Measurements from ENCODE around the gene YIPF3. TPM values are rescaled to one million over a fixed set of nuclear protein-coding genes. Genes with fewer than 3 reads are reported as not detected.
A peak's percentile ranks its signal among the peaks of the same experiment; 100 is the strongest.
"Not testable (repeated sequence)": the region's sequence is repeated elsewhere in the genome, so short reads cannot be mapped to it uniquely, and the experiment has no call there.

YIPF3 gene
- total RNA-seq: 62.3 and 83.2 TPM in 2 replicates

- no peak for TF ChIP-seq CTCF (IDR thresholded peaks at IDR 0.05; ENCODE audit: insufficient read depth, low read length, severe bottlenecking)
- no peak for FAIRE-seq
- no peaks in the 10 kb centered on the region for H3K27me3 ChIP-seq (ENCODE audit: control insufficient read depth, insufficient read depth, low read length)
- H3K36me3 ChIP-seq (ENCODE audit: control insufficient read depth, insufficient read depth, low read length): peaks cover 40% of the 10 kb centered on the region
- peak within 1 kb of the TSS; percentile 88 for H3K4me3 ChIP-seq (ENCODE audit: low read depth, low read length)
- DNase-seq (ENCODE audit: low read depth): peak; percentile 88
Observed at GRCh38 chr6:43516697-43517504, at the start of gene YIPF3, which contains the start of gene POLR1C. Gene YIPF3, minus strand, starts transcription at chr6:43516926. Its CDS starts 119 bp downstream, at chr6:43516807. Gene POLR1C, plus strand, starts transcription at chr6:43517089. Its CDS starts 21 bp downstream, at chr6:43517110.

- no peak overlapping the region for H3K4me3 ChIP-seq (ENCODE audit: low read depth, low read length)
- no peak for DNase-seq (ENCODE audit: low read depth)
- FAIRE-seq: no peak
- H3K27me3 ChIP-seq (ENCODE audit: control insufficient read depth, insufficient read depth, low read length): no peaks in the 10 kb centered on the region
- peaks cover 23% of the 10 kb centered on the region for H3K36me3 ChIP-seq (ENCODE audit: control insufficient read depth, insufficient read depth, low read length)
- TF ChIP-seq CTCF (IDR thresholded peaks at IDR 0.05; ENCODE audit: insufficient read depth, low read length, severe bottlenecking): no peak
Observed at GRCh38 chr6:43559328-43559727, 42.6 kb upstream of the YIPF3 start.

GRCh38 chr6:43557620-43558019 lies 40.9 kb upstream of the YIPF3 start:
- FAIRE-seq; H3K27me3 ChIP-seq (ENCODE audit: control insufficient read depth, insufficient read depth, low read length); DNase-seq (ENCODE audit: low read depth); H3K4me3 ChIP-seq (ENCODE audit: low read depth, low read length): not testable (repeated sequence)
- peaks cover 20% of the 10 kb centered on the region for H3K36me3 ChIP-seq (ENCODE audit: control insufficient read depth, insufficient read depth, low read length)

GRCh38 chr6:43547222-43547621 lies 30.5 kb upstream of the YIPF3 start:
- Histone ChIP-seq H3K4me3 (ENCODE audit: low read depth, low read length) (no peak overlapping the region), H3K36me3 (ENCODE audit: control insufficient read depth, insufficient read depth, low read length) (peaks cover 24% of the 10 kb centered on the region), H3K27me3 (ENCODE audit: control insufficient read depth, insufficient read depth, low read length) (no peaks in the 10 kb centered on the region)
- FAIRE-seq (no peak), DNase-seq (ENCODE audit: low read depth) (no peak)
- TF ChIP-seq CTCF (IDR thresholded peaks at IDR 0.05; ENCODE audit: insufficient read depth, low read length, severe bottlenecking): no peak

GRCh38 chr6:43544461-43544860 lies 27.7 kb upstream of the YIPF3 start:
- Histone ChIP-seq H3K27me3 (ENCODE audit: control insufficient read depth, insufficient read depth, low read length) (no peaks in the 10 kb centered on the region), H3K36me3 (ENCODE audit: control insufficient read depth, insufficient read depth, low read length) (peaks cover 15% of the 10 kb centered on the region), H3K4me3 (ENCODE audit: low read depth, low read length) (no peak overlapping the region)
- no peak for DNase-seq (ENCODE audit: low read depth)
- TF ChIP-seq CTCF (IDR thresholded peaks at IDR 0.05; ENCODE audit: insufficient read depth, low read length, severe bottlenecking): no peak
- FAIRE-seq: no peak

GRCh38 chr6:43541774-43542471 lies 25.2 kb upstream of the YIPF3 start:
- Histone ChIP-seq H3K27me3 (ENCODE audit: control insufficient read depth, insufficient read depth, low read length) (no peaks in the 10 kb centered on the region), H3K4me3 (ENCODE audit: low read depth, low read length) (no peak overlapping the region), H3K36me3 (ENCODE audit: control insufficient read depth, insufficient read depth, low read length) (peaks cover 9% of the 10 kb centered on the region)
- FAIRE-seq: no peak
- no peak for TF ChIP-seq CTCF (IDR thresholded peaks at IDR 0.05; ENCODE audit: insufficient read depth, low read length, severe bottlenecking)
- no peak for DNase-seq (ENCODE audit: low read depth)

Measured in bronchial epithelial cell (primary cell).